Panc1 (cell line): Measurements from ENCODE around the gene ITGA2B. TPM values are rescaled to one million over a fixed set of nuclear protein-coding genes. Genes with fewer than 3 reads are reported as not detected.

Source experiments
- ATAC-seq: fragments of 200-7000 bp; cut with Tn5 transposase; 2 replicates; pipeline ENCODE4 v1.9.1; 2020; ENCODE audit warnings: mild to moderate bottlenecking, moderate library complexity
- BruUV-seq: library from RNA; stranded (reverse); fragments of 400-500 nt; replicated peaks from 2 replicates; lab custom pipeline; 2021; lab: Mats Ljungman, UMichigan
- CTCF ChIA-PET: fragments of 300-600 bp; sonication (Branson Sonifier 250); formaldehyde crosslinking; loops from one replicate; lab custom pipeline; 2022; ENCODE audit warnings: antibody characterized with exemption; lab: Charles Lee
- POLR2A ChIA-PET: fragments of 300-600 bp; sonication (Branson Sonifier 250); formaldehyde crosslinking; loops from one replicate; lab custom pipeline; 2022; ENCODE audit warnings: antibody characterized with exemption; lab: Charles Lee
- DNase-seq: peaks from one replicate; pipeline ENCODE4 v3.0.0-alpha.2; 2010; ENCODE audit warnings: low read depth, low spot score
- H3K27ac ChIP-seq: 2 replicates; pipeline ENCODE4 v1.5.1; 2011; ENCODE audit warnings: mild to moderate bottlenecking, low read length, inconsistent platforms
- H3K27me3 ChIP-seq: fragments of 200-500 bp; sonication (Bioruptor generic); 2 replicates; pipeline ENCODE4 v1.6.0; 2014; ENCODE audit warnings: low read length, inconsistent platforms; ENCODE audit not compliant: control insufficient read depth, insufficient read depth
- H3K36me3 ChIP-seq: fragments of 200-500 bp; sonication (Bioruptor generic); 2 replicates; pipeline ENCODE4 v1.5.1; 2014; ENCODE audit warnings: inconsistent platforms, mild to moderate bottlenecking, low read length, moderate library complexity; ENCODE audit not compliant: control insufficient read depth, insufficient read depth
- H3K4me1 ChIP-seq: 2 replicates; pipeline ENCODE4 v1.5.1; 2011; ENCODE audit warnings: inconsistent platforms, mild to moderate bottlenecking, low read length, moderate library complexity; ENCODE audit not compliant: control insufficient read depth, insufficient read depth
- H3K4me3 ChIP-seq, 2 experiments: 2 replicates each; pipeline ENCODE4 v1.5.1; 2011 to 2012; ENCODE audit warnings: low read depth in 2 of 2, low read length in 2 of 2, mild to moderate bottlenecking in 2 of 2, inconsistent platforms in 1 of 2, moderate library complexity in 1 of 2
- H3K9me3 ChIP-seq: fragments of 200-500 bp; sonication (Bioruptor generic); 2 replicates; pipeline ENCODE4 v1.5.1; 2014; ENCODE audit warnings: low read depth, mild to moderate bottlenecking, inconsistent platforms, low read length, moderate library complexity; ENCODE audit not compliant: control insufficient read depth, insufficient read depth
- CTCF ChIP-seq: fragments of 450-650 bp; IDR thresholded peaks from 2 replicates; pipeline ENCODE4 v1.5.1; 2017; ENCODE audit warnings: mild to moderate bottlenecking
- POLR2AphosphoS5 ChIP-seq: IDR thresholded peaks from 2 replicates; pipeline ENCODE4 v1.6.1; 2012; ENCODE audit warnings: mild to moderate bottlenecking, low read depth, low read length, moderate library complexity
- SIN3A ChIP-seq: IDR thresholded peaks from 2 replicates; pipeline ENCODE4 v1.6.1; 2012; ENCODE audit warnings: low read depth, mild to moderate bottlenecking, low read length, moderate library complexity, borderline replicate concordance; ENCODE audit not compliant: insufficient read depth
- TCF7L2 ChIP-seq: IDR thresholded peaks from 2 replicates; pipeline ENCODE4 v1.6.1; 2011; ENCODE audit warnings: mild to moderate bottlenecking, low read depth, low read length, inconsistent platforms
- in situ Hi-C: cut with HindIII; loops from 2 replicates; pipeline ENCODE4 v1.10.0; 2016; ENCODE audit warnings: low sequenced_read_pairs, low pct_unique_long_range_greater_than_20kb
- intact Hi-C: fragments of 100-400 bp; cut with micrococcal nuclease; formaldehyde crosslinking; loops from one replicate; pipeline ENCODE4 v1.10.0; 2022; ENCODE audit not compliant: unreplicated experiment
- total RNA-seq: library from RNA; stranded (reverse); gene quantifications from one replicate; pipeline ENCODE4 v1.2.1, GENCODE V29; 2021; ENCODE audit not compliant: unreplicated experiment
- TF ChIP-seq, protein P1 (sequence below), 2 experiments: IDR thresholded peaks; 2 replicates each; pipeline ENCODE4 v1.6.1; 2011 to 2012; ENCODE audit warnings: low read depth in 2 of 2, control low read depth in 1 of 2, low read length in 1 of 2, mild to moderate bottlenecking in 1 of 2, moderate library complexity in 1 of 2; ENCODE audit not compliant: insufficient read depth in 1 of 2

ITGA2B gene
- total RNA-seq, 1 experiment from 2014 or later, result 2.4 TPM

DNA sequence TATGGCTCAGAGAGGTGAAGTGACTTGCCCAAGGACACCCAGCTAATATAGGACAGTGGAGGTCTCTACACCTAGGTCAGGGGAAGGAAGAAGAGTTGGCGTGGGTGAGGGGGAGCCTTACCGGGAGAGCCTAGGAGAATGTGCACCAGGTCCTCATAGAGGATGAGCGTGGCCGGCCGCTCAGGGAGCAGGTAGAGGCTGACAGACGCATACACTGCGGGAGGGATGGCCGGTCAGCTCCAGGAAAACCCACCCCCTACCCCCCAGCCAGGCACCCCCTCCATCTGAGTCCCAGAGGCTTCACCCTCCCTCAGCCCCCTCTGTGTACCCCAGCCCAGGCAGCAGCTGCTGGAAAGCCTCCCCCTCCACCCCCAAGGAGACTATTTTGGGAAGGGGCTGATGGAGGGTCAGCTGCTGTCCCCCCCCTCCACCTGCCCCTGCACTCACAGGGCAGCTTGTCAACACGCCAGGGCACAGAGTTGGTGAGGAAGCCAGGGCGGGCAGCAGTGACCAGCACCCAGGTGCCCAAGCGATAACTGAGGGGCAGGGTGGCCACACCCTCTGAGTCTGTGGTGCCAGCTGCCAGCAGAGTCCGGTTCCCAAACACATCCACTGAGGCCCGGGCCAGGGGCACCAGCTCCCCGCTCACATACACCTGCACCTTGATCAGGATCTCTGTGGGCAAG, 29.8 kb downstream of the ITGA2B start:
- intact Hi-C loops (no loop called here), in situ Hi-C loops (no loop called here)
- no peak overlapping the region for H3K4me3 ChIP-seq
- no peaks in the 10 kb centered on the region for H3K36me3 ChIP-seq
- POLR2A ChIA-PET, result no interaction called here
- TF ChIP-seq POLR2AphosphoS5, result no peak
- TF ChIP-seq SIN3A, result no peak
- TF ChIP-seq CTCF, result no peak
- peaks cover 6% of the 10 kb centered on the region; the same call in 1 of the 2 replicates for H3K4me1 ChIP-seq
- no peaks in the 10 kb centered on the region for H3K27me3 ChIP-seq
- BruUV-seq, result no TSS peak
- no peak for ATAC-seq
- CTCF ChIA-PET, result interaction anchor here (0.6 to 0.9 kb wide), 2 partner anchors 125 to 214 kb away, joined by 3 read pairs; no protein-coding TSS in a partner anchor
- DNase-seq, result no peak
- H3K27ac ChIP-seq, result no peak overlapping the region
- H3K9me3 ChIP-seq, result no peaks in the 10 kb centered on the region

GRCh38 chr17:44359006-44359405, 30.4 kb downstream of the ITGA2B start:
- POLR2A ChIA-PET, result no interaction called here
- intact Hi-C loops (no loop called here), in situ Hi-C loops (no loop called here)
- CTCF ChIA-PET, result interaction anchor here (0.6 kb wide), 1 partner anchor 214 kb away, joined by 3 read pairs; no protein-coding TSS in a partner anchor
- DNase-seq (no peak), ATAC-seq (no peak)
- H3K4me3 ChIP-seq, result no peak overlapping the region
- no peak for TF ChIP-seq SIN3A
- TF ChIP-seq TCF7L2, result no peak
- no peak for TF ChIP-seq POLR2AphosphoS5
- no peak for TF ChIP-seq CTCF
- TF ChIP-seq, protein P1, sequence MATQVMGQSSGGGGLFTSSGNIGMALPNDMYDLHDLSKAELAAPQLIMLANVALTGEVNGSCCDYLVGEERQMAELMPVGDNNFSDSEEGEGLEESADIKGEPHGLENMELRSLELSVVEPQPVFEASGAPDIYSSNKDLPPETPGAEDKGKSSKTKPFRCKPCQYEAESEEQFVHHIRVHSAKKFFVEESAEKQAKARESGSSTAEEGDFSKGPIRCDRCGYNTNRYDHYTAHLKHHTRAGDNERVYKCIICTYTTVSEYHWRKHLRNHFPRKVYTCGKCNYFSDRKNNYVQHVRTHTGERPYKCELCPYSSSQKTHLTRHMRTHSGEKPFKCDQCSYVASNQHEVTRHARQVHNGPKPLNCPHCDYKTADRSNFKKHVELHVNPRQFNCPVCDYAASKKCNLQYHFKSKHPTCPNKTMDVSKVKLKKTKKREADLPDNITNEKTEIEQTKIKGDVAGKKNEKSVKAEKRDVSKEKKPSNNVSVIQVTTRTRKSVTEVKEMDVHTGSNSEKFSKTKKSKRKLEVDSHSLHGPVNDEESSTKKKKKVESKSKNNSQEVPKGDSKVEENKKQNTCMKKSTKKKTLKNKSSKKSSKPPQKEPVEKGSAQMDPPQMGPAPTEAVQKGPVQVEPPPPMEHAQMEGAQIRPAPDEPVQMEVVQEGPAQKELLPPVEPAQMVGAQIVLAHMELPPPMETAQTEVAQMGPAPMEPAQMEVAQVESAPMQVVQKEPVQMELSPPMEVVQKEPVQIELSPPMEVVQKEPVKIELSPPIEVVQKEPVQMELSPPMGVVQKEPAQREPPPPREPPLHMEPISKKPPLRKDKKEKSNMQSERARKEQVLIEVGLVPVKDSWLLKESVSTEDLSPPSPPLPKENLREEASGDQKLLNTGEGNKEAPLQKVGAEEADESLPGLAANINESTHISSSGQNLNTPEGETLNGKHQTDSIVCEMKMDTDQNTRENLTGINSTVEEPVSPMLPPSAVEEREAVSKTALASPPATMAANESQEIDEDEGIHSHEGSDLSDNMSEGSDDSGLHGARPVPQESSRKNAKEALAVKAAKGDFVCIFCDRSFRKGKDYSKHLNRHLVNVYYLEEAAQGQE (IDR thresholded peaks at IDR 0.05; ENCODE audit: insufficient read depth in 1 of 2, low read depth in 2 of 2, low read length in 1 of 2), result no peak
- no peaks in the 10 kb centered on the region for H3K36me3 ChIP-seq
- H3K27ac ChIP-seq, result no peak overlapping the region
- no peaks in the 10 kb centered on the region for H3K27me3 ChIP-seq
- no peaks in the 10 kb centered on the region for H3K9me3 ChIP-seq
- H3K4me1 ChIP-seq, result peaks cover 6% of the 10 kb centered on the region; the same call in 1 of the 2 replicates
- no TSS peak for BruUV-seq
